CD14-positive monocyte (primary cell): ENCODE measurements around the gene JAKMIP2. TPM values are rescaled to one million over a fixed set of nuclear protein-coding genes. Genes with fewer than 3 reads are reported as not detected.

ENCODE experiments used
- DNase-seq, 3 donors: peaks; one replicate each; pipeline ENCODE4 v3.0.0-alpha.2; 2011 to 2022
- H2AFZ ChIP-seq: 2 replicates; pipeline ENCODE4 v1.6.0; 2012; ENCODE audit warnings: mild to moderate bottlenecking, low read depth, low read length, inconsistent platforms; ENCODE audit not compliant: insufficient read depth, poor library complexity, severe bottlenecking
- H3K27ac ChIP-seq, 2 donors: 1 replicate in 1 of 2; 2 replicates in 1 of 2; pipeline ENCODE4 v1.5.1; 2012 to 2013; ENCODE audit warnings: low read length in 2 of 2, control low read depth in 1 of 2, inconsistent platforms in 1 of 2, low read depth in 1 of 2, mild to moderate bottlenecking in 1 of 2
- H3K27me3 ChIP-seq, 2 donors: one replicate each; pipeline versions ENCODE4 v1.6.0 to v1.6.1; 2011 to 2013; ENCODE audit warnings: low read length in 2 of 2; ENCODE audit not compliant: control insufficient read depth in 2 of 2, insufficient read depth in 2 of 2
- H3K36me3 ChIP-seq, 2 donors: replicated peaks in 1 of 2; 1 replicate in 1 of 2; 2 replicates in 1 of 2; pipeline versions ENCODE4 v1.5.1 to v1.6.1; 2012 to 2013; ENCODE audit warnings: low read length in 2 of 2, control low read depth in 1 of 2, inconsistent platforms in 1 of 2, mild to moderate bottlenecking in 1 of 2; ENCODE audit not compliant: insufficient read depth in 2 of 2, control insufficient read depth in 1 of 2
- H3K4me1 ChIP-seq, 2 donors: 1 replicate in 1 of 2; 2 replicates in 1 of 2; pipeline versions ENCODE4 v1.5.1 to v1.6.1; 2012 to 2013; ENCODE audit warnings: low read length in 2 of 2, control low read depth in 1 of 2, inconsistent platforms in 1 of 2, mild to moderate bottlenecking in 1 of 2, moderate library complexity in 1 of 2; ENCODE audit not compliant: insufficient read depth in 2 of 2, control insufficient read depth in 1 of 2
- H3K4me2 ChIP-seq: replicated peaks from 2 replicates; pipeline ENCODE3; 2012; ENCODE audit warnings: low read length, moderate library complexity, mild to moderate bottlenecking; ENCODE audit not compliant: poor library complexity, severe bottlenecking; ENCODE audit errors: extremely low read depth
- H3K4me3 ChIP-seq, 3 experiments: fragments of 200-600 bp in 1 of 3; sonication (generic) in 1 of 3; replicated peaks in 1 of 3; 1 replicate in 2 of 3; 2 replicates in 1 of 3; pipeline ENCODE4 v1.5.1; 2011 to 2013; ENCODE audit warnings: low read length in 3 of 3, mild to moderate bottlenecking in 3 of 3, control low read depth in 2 of 3, low read depth in 2 of 3, inconsistent platforms in 1 of 3, moderate library complexity in 1 of 3
- H3K79me2 ChIP-seq: 2 replicates; pipeline ENCODE4 v1.6.0; 2012; ENCODE audit warnings: mild to moderate bottlenecking, control low read depth, inconsistent platforms, low read length, moderate library complexity; ENCODE audit not compliant: insufficient read depth
- H3K9ac ChIP-seq: 2 replicates; pipeline ENCODE4 v1.6.0; 2017; ENCODE audit warnings: low read length, mild to moderate bottlenecking; ENCODE audit not compliant: insufficient read depth, poor library complexity, severe bottlenecking
- H3K9me3 ChIP-seq, 2 donors: replicated peaks in 1 of 2; 1 replicate in 1 of 2; 2 replicates in 1 of 2; pipeline versions ENCODE4 v1.5.1 to v1.6.1; 2012 to 2013; ENCODE audit warnings: low read length in 2 of 2, control low read depth in 1 of 2; ENCODE audit not compliant: control insufficient read depth in 1 of 2, insufficient read depth in 1 of 2
- H4K20me1 ChIP-seq: 2 replicates; pipeline ENCODE4 v1.6.0; 2012; ENCODE audit warnings: mild to moderate bottlenecking, low read length, control low read depth, moderate library complexity; ENCODE audit not compliant: insufficient read depth
- H3K27ac Mint-ChIP-seq, 7 donors: one replicate each; pipeline ENCODE4 v1.8.0; 2020; ENCODE audit warnings: mild to moderate bottlenecking in 7 of 7, mixed read lengths in 7 of 7, moderate library complexity in 6 of 7, inconsistent platforms in 2 of 7
- H3K27me3 Mint-ChIP-seq, 3 donors: one replicate each; pipeline ENCODE4 v1.8.0; 2021 to 2022; ENCODE audit warnings: low read depth in 3 of 3, mild to moderate bottlenecking in 3 of 3, mixed read lengths in 3 of 3, moderate library complexity in 3 of 3, inconsistent platforms in 1 of 3
- H3K36me3 Mint-ChIP-seq, 2 donors: one replicate each; pipeline ENCODE4 v1.8.0; 2020; ENCODE audit warnings: mixed read lengths in 2 of 2, inconsistent platforms in 1 of 2, mild to moderate bottlenecking in 1 of 2
- H3K4me1 Mint-ChIP-seq: one replicate; pipeline ENCODE4 v1.8.0; 2020; ENCODE audit warnings: mild to moderate bottlenecking, mixed read lengths
- H3K4me3 Mint-ChIP-seq, 2 donors: one replicate each; pipeline ENCODE4 v1.8.0; 2020; ENCODE audit warnings: mild to moderate bottlenecking in 2 of 2, mixed read lengths in 2 of 2, moderate library complexity in 1 of 2
- H3K9me3 Mint-ChIP-seq, 7 donors: one replicate each; pipeline ENCODE4 v1.8.0; 2020 to 2022; ENCODE audit warnings: mixed read lengths in 7 of 7, mild to moderate bottlenecking in 6 of 7, moderate library complexity in 6 of 7, inconsistent platforms in 2 of 7
- CTCF ChIP-seq: fragments of 200-600 bp; IDR thresholded peaks from one replicate; pipeline ENCODE4 v1.8.0; 2022; ENCODE audit warnings: antibody characterized with exemption, mild to moderate bottlenecking
- WGBS: methylation state at CpG from one replicate; pipeline ENCODE4 v1.1.5; 2013; ENCODE audit warnings: missing lambda C conversion rate; ENCODE audit not compliant: insufficient coverage; 5-methylcytosine and 5-hydroxymethylcytosine counted together
- intact Hi-C, 2 donors: fragments of 100-400 bp; cut with micrococcal nuclease; formaldehyde crosslinking; loops; one replicate each; pipeline versions ENCODE4 v1.15.0 to v1.15.1; 2023
- polyA plus RNA-seq, 3 donors: library from polyadenylated mRNA; depleted of rRNA in 1 of 3; unstranded in 2 of 3; stranded (reverse) in 1 of 3; fragments of 300-500 nt in 2 of 3; fragments of >200 nt in 1 of 3; fragmentation: Illumina TruSeq in 2 of 3; gene quantifications; 1 replicate in 2 of 3; 2 replicates in 1 of 3; pipeline ENCODE4 v1.2.3, GENCODE V29; 2012 to 2021

The JAKMIP2 gene
- polyA plus RNA-seq, 3 donors = 0.02 TPM; not detected in 2

- no peaks in the 10 kb centered on the region for H4K20me1 ChIP-seq
- WGBS = 83% methylated on average over 1 of the region's 3 CpGs
- H3K4me3 ChIP-seq = no peak overlapping the region
- H2AFZ ChIP-seq = no peak overlapping the region
- H3K36me3 ChIP-seq = no peaks in the 10 kb centered on the region
- Mint-ChIP-seq H3K9me3 (no peaks in the 10 kb centered on the region), H3K27me3 (peaks cover 2 to 6% (median 4%) of the 10 kb centered on the region in 3 donors), H3K27ac (no peak overlapping the region), H3K4me3 (no peak overlapping the region), H3K36me3 (no peaks in the 10 kb centered on the region), H3K4me1 (no peaks in the 10 kb centered on the region)
- TF ChIP-seq CTCF = no peak
- H3K4me1 ChIP-seq = no peaks in the 10 kb centered on the region
- intact Hi-C loops = no loop called here
- H3K4me2 ChIP-seq = no peak overlapping the region
- no peaks in the 10 kb centered on the region for H3K27me3 ChIP-seq
- no peak for DNase-seq
- no peaks in the 10 kb centered on the region for H3K9me3 ChIP-seq
- H3K27ac ChIP-seq = no peak overlapping the region
- H3K9ac ChIP-seq = no peak overlapping the region
- H3K79me2 ChIP-seq = no peaks in the 10 kb centered on the region
Measured at GRCh38 chr5:147564124-147564486, 218.4 kb downstream of the JAKMIP2 start.

GRCh38 chr5:147563466-147564123 is 218.9 kb downstream of the JAKMIP2 start:
- WGBS = no CpG with 5 or more reads among the region's 1 CpG
- Mint-ChIP-seq H3K4me3 (no peak overlapping the region), H3K9me3 (no peaks in the 10 kb centered on the region), H3K27ac (no peak overlapping the region), H3K36me3 (no peaks in the 10 kb centered on the region), H3K4me1 (no peaks in the 10 kb centered on the region), H3K27me3 (peaks cover 2 to 7% (median 6%) of the 10 kb centered on the region in 3 donors)
- Histone ChIP-seq H3K9ac (no peak overlapping the region), H2AFZ (no peak overlapping the region), H3K9me3 (no peaks in the 10 kb centered on the region), H3K27ac (no peak overlapping the region), H3K36me3 (no peaks in the 10 kb centered on the region), H3K27me3 (no peaks in the 10 kb centered on the region), H3K4me2 (no peak overlapping the region), H3K4me3 (no peak overlapping the region), H4K20me1 (no peaks in the 10 kb centered on the region), H3K4me1 (no peaks in the 10 kb centered on the region), H3K79me2 (no peaks in the 10 kb centered on the region)
- intact Hi-C loops = no loop called here
- no peak for DNase-seq
- TF ChIP-seq CTCF = no peak
